ENCODE results near the gene ENOSF1.

ENOSF1 gene

GRCh38 chr18:713135-713490 lies 683 bp upstream of the ENOSF1 start:
- H3K4me1 Mint-ChIP-seq = peaks cover 70% of the 10 kb centered on the region
- H3K4me3 Mint-ChIP-seq = peak overlapping the region; percentile 61 to 62
- no peaks in the 10 kb centered on the region for H3K27me3 Mint-ChIP-seq
- H3K27ac Mint-ChIP-seq = peak overlapping the region in 1 of 2 donors; percentile 78
- DNase-seq (no peak), ATAC-seq (no peak)
- no peaks in the 10 kb centered on the region for H3K9me3 Mint-ChIP-seq

GRCh38 chr18:711657-712400 lies 601 bp downstream of the ENOSF1 start:
- peak; percentile 68 to 79 for DNase-seq
- no peaks in the 10 kb centered on the region for H3K9me3 Mint-ChIP-seq

GRCh38 chr18:711310-711656 lies 1.1 kb downstream of the ENOSF1 start:
- Mint-ChIP-seq H3K9me3 (no peaks in the 10 kb centered on the region), H3K27me3 (no peaks in the 10 kb centered on the region), H3K4me1 (peaks cover 64% of the 10 kb centered on the region), H3K4me3 (peak overlapping the region; percentile 90 to 100), H3K27ac (peak overlapping the region; percentile 97 to 100)
- DNase-seq (no peak), ATAC-seq (no peak)

More at GRCh38 chr18:711657-712400, 601 bp downstream of the ENOSF1 start:
- peaks cover 65% of the 10 kb centered on the region for H3K4me1 Mint-ChIP-seq
- H3K4me3 Mint-ChIP-seq = peak overlapping the region; percentile 90 to 100
- H3K27ac Mint-ChIP-seq = peak overlapping the region; percentile 97 to 100
- ATAC-seq = peak; percentile 71
- no peaks in the 10 kb centered on the region for H3K27me3 Mint-ChIP-seq

- peak overlapping the region; percentile 97 to 100 for H3K27ac Mint-ChIP-seq
- no peaks in the 10 kb centered on the region for H3K27me3 Mint-ChIP-seq
These were observed 1.8 kb downstream of the ENOSF1 start for GRCh38 chr18:710418-711300.

GRCh38 chr18:709771-710170 lies 2.7 kb downstream of the ENOSF1 start:
- Mint-ChIP-seq H3K9me3 (no peaks in the 10 kb centered on the region), H3K4me3 (peak overlapping the region; percentile 31 to 100), H3K4me1 (peaks cover 60% of the 10 kb centered on the region), H3K27ac (no peak overlapping the region), H3K27me3 (no peaks in the 10 kb centered on the region)
- DNase-seq (no peak), ATAC-seq (no peak)

More at GRCh38 chr18:710418-711300, 1.8 kb downstream of the ENOSF1 start:
- H3K4me3 Mint-ChIP-seq = peak overlapping the region; percentile 90 to 100
- H3K9me3 Mint-ChIP-seq = no peaks in the 10 kb centered on the region
- DNase-seq (no peak), ATAC-seq (no peak)
- H3K4me1 Mint-ChIP-seq = peaks cover 60% of the 10 kb centered on the region

GRCh38 chr18:708096-708495 lies 4.3 kb downstream of the ENOSF1 start:
- DNase-seq (no peak), ATAC-seq (no peak)
- peaks cover 70% of the 10 kb centered on the region for H3K4me1 Mint-ChIP-seq
- H3K4me3 Mint-ChIP-seq = no peak overlapping the region
- no peaks in the 10 kb centered on the region for H3K9me3 Mint-ChIP-seq
- H3K27me3 Mint-ChIP-seq = no peaks in the 10 kb centered on the region
- no peak overlapping the region for H3K27ac Mint-ChIP-seq

GRCh38 chr18:706405-706804 lies 6.0 kb downstream of the ENOSF1 start:
- no peak overlapping the region for H3K4me3 Mint-ChIP-seq
- no peaks in the 10 kb centered on the region for H3K27me3 Mint-ChIP-seq
- DNase-seq = no peak
- no peaks in the 10 kb centered on the region for H3K9me3 Mint-ChIP-seq
- peak overlapping the region in 1 of 2 donors; percentile 72 for H3K27ac Mint-ChIP-seq
- H3K4me1 Mint-ChIP-seq = peaks cover 73% of the 10 kb centered on the region
- ATAC-seq = no peak

GRCh38 chr18:703213-703967 lies 9.0 kb downstream of the ENOSF1 start:
- no peak for DNase-seq
- H3K27ac Mint-ChIP-seq = peak overlapping the region; percentile 3 to 38
- no peaks in the 10 kb centered on the region for H3K27me3 Mint-ChIP-seq
- H3K4me3 Mint-ChIP-seq = peak overlapping the region in 1 of 2 donors; percentile 13
- no peaks in the 10 kb centered on the region for H3K9me3 Mint-ChIP-seq
- peaks cover 43% of the 10 kb centered on the region for H3K4me1 Mint-ChIP-seq
- ATAC-seq = no peak

GRCh38 chr18:697800-698199 lies 14.6 kb downstream of the ENOSF1 start:
- Mint-ChIP-seq H3K4me3 (no peak overlapping the region), H3K9me3 (no peaks in the 10 kb centered on the region), H3K27ac (no peak overlapping the region), H3K4me1 (peaks cover 17% of the 10 kb centered on the region), H3K27me3 (no peaks in the 10 kb centered on the region)
- DNase-seq (no peak), ATAC-seq (no peak)

- H3K4me3 Mint-ChIP-seq = no peak overlapping the region
- peak overlapping the region in 1 of 2 donors; percentile 7 for H3K27ac Mint-ChIP-seq
- ATAC-seq (no peak), DNase-seq (no peak)
- peaks cover 16% of the 10 kb centered on the region for H3K4me1 Mint-ChIP-seq
- no peaks in the 10 kb centered on the region for H3K9me3 Mint-ChIP-seq
- no peaks in the 10 kb centered on the region for H3K27me3 Mint-ChIP-seq
These were observed 15.4 kb downstream of the ENOSF1 start for GRCh38 chr18:697012-697411.

- H3K9me3 Mint-ChIP-seq = no peaks in the 10 kb centered on the region
- ATAC-seq = no peak
These were observed 18.8 kb downstream of the ENOSF1 start for GRCh38 chr18:693466-694187.

GRCh38 chr18:692824-693223 lies 19.6 kb downstream of the ENOSF1 start:
- H3K4me3 Mint-ChIP-seq = no peak overlapping the region
- H3K4me1 Mint-ChIP-seq = peaks cover 16% of the 10 kb centered on the region
- H3K27ac Mint-ChIP-seq = peak overlapping the region; percentile 40 to 86
- ATAC-seq (no peak), DNase-seq (no peak)
- no peaks in the 10 kb centered on the region for H3K9me3 Mint-ChIP-seq
- H3K27me3 Mint-ChIP-seq = no peaks in the 10 kb centered on the region

More at GRCh38 chr18:693466-694187, 18.8 kb downstream of the ENOSF1 start:
- Mint-ChIP-seq H3K4me1 (peaks cover 16% of the 10 kb centered on the region), H3K27me3 (no peaks in the 10 kb centered on the region), H3K27ac (peak overlapping the region; percentile 75 to 91), H3K4me3 (no peak overlapping the region)
- DNase-seq = no peak

GRCh38 chr18:688323-688722 lies 24.1 kb downstream of the ENOSF1 start:
- no peak for ATAC-seq
- Mint-ChIP-seq H3K9me3 (no peaks in the 10 kb centered on the region), H3K27ac (no peak overlapping the region)

GRCh38 chr18:686339-687111 lies 25.9 kb downstream of the ENOSF1 start:
- Mint-ChIP-seq H3K27me3 (no peaks in the 10 kb centered on the region), H3K4me1 (peaks cover 32% of the 10 kb centered on the region), H3K4me3 (no peak overlapping the region), H3K9me3 (no peaks in the 10 kb centered on the region), H3K27ac (peak overlapping the region in 1 of 2 donors; percentile 64)
- DNase-seq = no peak
- no peak for ATAC-seq

More at GRCh38 chr18:688323-688722, 24.1 kb downstream of the ENOSF1 start:
- H3K4me3 Mint-ChIP-seq = no peak overlapping the region
- no peak for DNase-seq
- peaks cover 19% of the 10 kb centered on the region for H3K4me1 Mint-ChIP-seq
- no peaks in the 10 kb centered on the region for H3K27me3 Mint-ChIP-seq
